Adrenal gland (tissue), 5 donors: Measurements from ENCODE around the gene OTOS.

Source experiments
- POLR2A ChIP-seq, 2 donors: fragments of 450-650 bp; IDR thresholded peaks; one replicate each; pipeline ENCODE4 v1.6.1; 2017; ENCODE audit warnings: antibody characterized with exemption in 2 of 2, mild to moderate bottlenecking in 2 of 2, moderate library complexity in 1 of 2
- TF ChIP-seq, protein P1 (sequence below), 6 experiments: fragments of 450-650 bp in 4 of 6; fragments of 200-600 bp in 2 of 6; sonication (generic) in 1 of 6; IDR thresholded peaks; 1 replicate in 5 of 6; 2 replicates in 1 of 6; pipeline versions ENCODE4 v1.5.1 to v1.8.0; 2016 to 2021; ENCODE audit warnings: antibody characterized with exemption in 6 of 6, mild to moderate bottlenecking in 2 of 6, moderate library complexity in 1 of 6
- donor health status: DM: no; HTN: no; CAD: no.

DNA sequence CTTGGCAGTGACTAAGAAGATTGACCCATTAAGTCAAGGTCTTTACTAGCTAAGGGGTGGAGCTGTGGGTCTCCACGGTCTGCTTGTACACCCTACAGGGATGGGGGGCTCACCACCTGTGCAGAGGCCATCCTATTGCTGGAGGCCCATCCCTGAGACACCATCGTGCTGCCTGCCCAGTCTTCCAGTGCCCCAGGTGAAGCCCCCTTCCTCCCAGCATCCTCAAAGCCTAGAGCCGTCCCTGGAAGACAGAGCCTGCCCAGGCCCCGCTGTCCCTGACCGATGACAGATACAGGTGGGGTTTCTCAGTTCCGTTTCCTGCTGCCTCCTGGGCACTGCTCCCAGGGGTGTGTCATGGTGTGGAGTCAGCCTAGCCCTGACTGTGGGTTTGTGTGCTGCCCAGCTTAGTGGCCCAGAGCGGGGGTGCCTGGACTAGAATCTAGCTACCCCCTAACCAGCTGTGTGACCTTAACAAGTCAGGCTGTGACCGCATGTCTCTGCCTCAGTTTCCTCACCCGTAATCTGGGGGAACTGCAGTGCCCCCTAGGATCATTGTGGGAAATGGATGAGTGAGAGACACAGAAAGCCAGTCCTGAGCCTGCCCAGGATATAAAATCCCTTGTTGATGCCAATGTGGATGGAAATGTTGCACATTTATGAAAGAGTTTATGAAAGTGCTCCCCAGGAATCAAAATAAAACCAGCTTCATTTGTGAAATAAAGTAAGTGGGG is 2.0 kb downstream of the OTOS start:
- TF ChIP-seq, protein P1, sequence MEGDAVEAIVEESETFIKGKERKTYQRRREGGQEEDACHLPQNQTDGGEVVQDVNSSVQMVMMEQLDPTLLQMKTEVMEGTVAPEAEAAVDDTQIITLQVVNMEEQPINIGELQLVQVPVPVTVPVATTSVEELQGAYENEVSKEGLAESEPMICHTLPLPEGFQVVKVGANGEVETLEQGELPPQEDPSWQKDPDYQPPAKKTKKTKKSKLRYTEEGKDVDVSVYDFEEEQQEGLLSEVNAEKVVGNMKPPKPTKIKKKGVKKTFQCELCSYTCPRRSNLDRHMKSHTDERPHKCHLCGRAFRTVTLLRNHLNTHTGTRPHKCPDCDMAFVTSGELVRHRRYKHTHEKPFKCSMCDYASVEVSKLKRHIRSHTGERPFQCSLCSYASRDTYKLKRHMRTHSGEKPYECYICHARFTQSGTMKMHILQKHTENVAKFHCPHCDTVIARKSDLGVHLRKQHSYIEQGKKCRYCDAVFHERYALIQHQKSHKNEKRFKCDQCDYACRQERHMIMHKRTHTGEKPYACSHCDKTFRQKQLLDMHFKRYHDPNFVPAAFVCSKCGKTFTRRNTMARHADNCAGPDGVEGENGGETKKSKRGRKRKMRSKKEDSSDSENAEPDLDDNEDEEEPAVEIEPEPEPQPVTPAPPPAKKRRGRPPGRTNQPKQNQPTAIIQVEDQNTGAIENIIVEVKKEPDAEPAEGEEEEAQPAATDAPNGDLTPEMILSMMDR (IDR thresholded peaks at IDR 0.05), result no peak
- no peak for TF ChIP-seq POLR2A (IDR thresholded peaks at IDR 0.05)
